ENCODE data around the gene C16orf78.
A peak's percentile ranks its signal among the peaks of the same experiment; 100 is the strongest.

C16orf78 gene

DNA sequence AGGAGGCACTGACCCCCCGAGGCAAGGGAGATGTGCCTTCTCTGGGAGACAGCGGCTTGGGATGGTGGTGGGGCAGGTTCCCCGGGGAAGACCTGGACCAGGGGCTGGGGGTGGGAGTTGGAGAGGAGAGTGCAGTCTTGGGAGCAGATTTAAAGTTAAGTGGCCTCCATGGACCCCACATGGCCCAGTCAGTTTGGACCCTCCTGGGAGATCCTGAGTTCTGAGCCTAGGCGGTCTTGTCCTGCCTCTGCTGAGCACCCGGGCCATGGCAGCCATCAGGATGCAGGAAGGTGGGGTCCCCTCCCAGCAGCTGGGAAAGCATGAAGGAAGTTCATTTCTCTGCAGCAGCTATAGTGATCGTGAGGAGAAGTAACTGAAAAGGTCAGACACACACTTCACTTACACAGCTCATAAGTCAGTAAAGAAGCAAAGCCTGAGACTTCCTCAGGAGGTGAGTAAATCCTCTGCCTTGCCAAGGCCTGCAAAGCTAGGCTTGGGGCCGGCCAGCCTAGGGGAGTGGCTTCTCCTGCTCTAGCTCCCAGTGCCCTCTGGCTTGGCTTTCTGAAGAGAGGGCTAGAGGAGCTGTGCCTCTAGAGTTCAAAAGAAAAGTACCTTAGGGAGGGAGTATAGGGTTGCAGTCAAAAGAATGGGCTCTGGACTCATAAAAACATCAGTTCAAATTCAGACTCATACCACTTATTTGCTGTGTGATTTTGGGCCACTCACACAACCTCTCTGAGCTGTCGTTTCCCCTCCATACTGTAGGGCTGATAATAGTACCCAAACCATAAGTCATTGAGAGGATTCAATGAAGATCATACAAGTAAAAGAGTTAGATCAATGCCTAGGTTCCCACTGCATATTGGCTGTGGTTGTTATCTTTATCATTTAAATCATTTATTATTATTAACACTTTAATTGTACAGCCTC lies 31.0 kb upstream of the C16orf78 start:
- H3K9me3 ChIP-seq, result no peaks in the 10 kb centered on the region
- no peaks in the 10 kb centered on the region for H3K4me1 ChIP-seq
- in situ Hi-C loops (cut with MboI; ENCODE audit: low sequenced_read_pairs), result loop anchor here (10.0 kb wide), 1 partner anchor 658 kb away; no protein-coding TSS in a partner anchor
- no peaks in the 10 kb centered on the region for H3K36me3 ChIP-seq (replicated peaks)
- DNase-seq (ENCODE audit: low spot score in 2 of 2), result no peak
- no peak overlapping the region for H3K4me3 ChIP-seq
- H3K27me3 ChIP-seq (ENCODE audit: low read depth), result no peaks in the 10 kb centered on the region

DNA sequence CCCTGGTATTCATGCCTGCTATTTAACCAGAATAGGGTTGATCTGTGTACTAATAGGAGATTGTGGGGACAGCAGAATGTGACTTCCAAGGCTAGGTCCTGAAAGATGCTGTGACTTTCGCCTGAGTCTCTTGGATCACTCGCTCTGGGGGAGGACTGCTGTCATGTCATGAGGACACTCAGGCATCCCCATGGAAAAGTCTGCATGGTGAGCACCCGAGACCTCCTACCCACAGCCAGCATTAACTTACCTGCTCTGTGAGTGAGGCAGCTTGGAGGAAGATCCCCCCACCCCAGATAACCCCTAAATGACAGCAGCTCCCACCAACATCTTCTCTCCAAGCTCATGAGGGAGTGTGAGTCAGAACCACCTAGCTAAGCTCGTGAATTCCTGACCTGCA lies 30.3 kb upstream of the C16orf78 start:
- in situ Hi-C loops (cut with MboI; ENCODE audit: low sequenced_read_pairs), result loop anchor here (10.0 kb wide), 1 partner anchor 658 kb away; no protein-coding TSS in a partner anchor
- Histone ChIP-seq H3K27me3 (ENCODE audit: low read depth) (no peaks in the 10 kb centered on the region), H3K36me3 (replicated peaks) (no peaks in the 10 kb centered on the region), H3K4me3 (no peak overlapping the region), H3K9me3 (no peaks in the 10 kb centered on the region), H3K4me1 (no peaks in the 10 kb centered on the region)
- DNase-seq (ENCODE audit: low spot score in 2 of 2), result no peak

DNA sequence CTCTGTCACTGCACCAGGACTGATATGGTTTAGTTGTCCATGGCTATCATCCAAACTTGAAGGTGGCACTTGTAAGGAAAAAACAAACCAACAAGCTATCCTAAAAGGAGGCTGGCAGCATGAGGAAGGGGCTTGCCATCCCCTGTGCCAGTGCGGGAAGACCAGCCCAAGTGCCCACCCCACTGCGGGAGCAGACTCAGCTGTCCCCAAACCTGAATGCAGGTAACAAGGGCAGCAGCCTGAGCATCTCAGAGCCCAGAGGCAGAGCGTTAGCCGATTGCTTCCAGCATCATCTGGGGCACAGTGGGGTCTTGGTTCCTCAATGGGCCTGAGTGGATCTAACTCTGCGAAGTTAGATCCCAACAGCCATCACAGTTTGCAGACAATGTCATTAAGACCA lies 29.2 kb upstream of the C16orf78 start:
- no peaks in the 10 kb centered on the region for H3K36me3 ChIP-seq (replicated peaks)
- H3K27me3 ChIP-seq (ENCODE audit: low read depth), result no peaks in the 10 kb centered on the region
- DNase-seq (ENCODE audit: low spot score in 2 of 2), result no peak
- no peaks in the 10 kb centered on the region for H3K9me3 ChIP-seq
- no peaks in the 10 kb centered on the region for H3K4me1 ChIP-seq
- no peak overlapping the region for H3K4me3 ChIP-seq
- in situ Hi-C loops (cut with MboI; ENCODE audit: low sequenced_read_pairs), result loop anchor here (10.0 kb wide), 1 partner anchor 660 kb away; no protein-coding TSS in a partner anchor

DNA sequence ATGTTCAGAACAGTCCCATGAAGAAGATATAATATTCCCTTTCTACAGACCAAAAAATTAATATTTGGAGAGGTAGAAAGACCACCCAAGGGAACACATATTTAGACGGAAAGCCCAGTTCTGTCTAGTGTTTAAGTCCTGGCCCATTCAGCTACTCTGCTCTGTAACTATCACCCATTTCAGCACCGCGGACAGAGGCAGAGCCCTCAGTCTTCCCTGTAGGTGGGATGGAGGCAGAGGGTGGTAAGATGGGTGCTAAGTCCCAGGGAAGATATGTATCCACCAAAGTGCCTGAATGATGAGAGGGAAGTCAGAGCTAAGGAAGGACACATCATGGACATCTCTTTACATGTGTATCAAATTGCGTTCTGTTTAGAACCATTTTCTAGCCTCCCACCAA lies 27.8 kb upstream of the C16orf78 start:
- H3K36me3 ChIP-seq (replicated peaks), result no peaks in the 10 kb centered on the region
- no peak overlapping the region for H3K4me3 ChIP-seq
- peak in 1 of 2 experiments; percentile 60 for DNase-seq (ENCODE audit: low spot score in 2 of 2)
- in situ Hi-C loops (cut with MboI; ENCODE audit: low sequenced_read_pairs), result loop anchor here (10.0 kb wide), 1 partner anchor 661 kb away; no protein-coding TSS in a partner anchor
- no peaks in the 10 kb centered on the region for H3K4me1 ChIP-seq
- H3K27me3 ChIP-seq (ENCODE audit: low read depth), result no peaks in the 10 kb centered on the region
- H3K9me3 ChIP-seq, result no peaks in the 10 kb centered on the region

DNA sequence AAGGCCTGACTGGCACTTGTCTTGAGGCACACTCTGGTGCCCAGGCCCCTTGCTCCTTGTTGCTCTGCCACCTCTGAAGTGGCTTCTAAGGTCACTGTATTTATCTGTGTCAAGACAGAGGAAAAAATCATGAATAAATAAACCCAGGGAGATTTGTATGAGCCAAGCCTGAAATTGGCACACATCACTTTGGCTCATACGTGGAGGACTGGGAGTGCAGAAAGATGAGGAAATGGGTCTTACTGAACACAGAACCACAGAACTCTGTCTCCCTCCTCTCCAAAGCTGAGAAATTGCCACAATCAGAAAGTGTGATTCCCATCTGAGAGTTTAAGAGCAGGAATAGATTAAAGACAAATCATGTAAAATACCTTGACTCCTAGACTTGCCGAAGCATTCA lies 27.1 kb upstream of the C16orf78 start:
- Histone ChIP-seq H3K4me1 (no peaks in the 10 kb centered on the region), H3K36me3 (replicated peaks) (no peaks in the 10 kb centered on the region), H3K9me3 (no peaks in the 10 kb centered on the region), H3K4me3 (no peak overlapping the region), H3K27me3 (ENCODE audit: low read depth) (no peaks in the 10 kb centered on the region)
- no peak for DNase-seq (ENCODE audit: low spot score in 2 of 2)
- in situ Hi-C loops (cut with MboI; ENCODE audit: low sequenced_read_pairs), result loop anchor here (10.0 kb wide), 1 partner anchor 662 kb away; no protein-coding TSS in a partner anchor

DNA sequence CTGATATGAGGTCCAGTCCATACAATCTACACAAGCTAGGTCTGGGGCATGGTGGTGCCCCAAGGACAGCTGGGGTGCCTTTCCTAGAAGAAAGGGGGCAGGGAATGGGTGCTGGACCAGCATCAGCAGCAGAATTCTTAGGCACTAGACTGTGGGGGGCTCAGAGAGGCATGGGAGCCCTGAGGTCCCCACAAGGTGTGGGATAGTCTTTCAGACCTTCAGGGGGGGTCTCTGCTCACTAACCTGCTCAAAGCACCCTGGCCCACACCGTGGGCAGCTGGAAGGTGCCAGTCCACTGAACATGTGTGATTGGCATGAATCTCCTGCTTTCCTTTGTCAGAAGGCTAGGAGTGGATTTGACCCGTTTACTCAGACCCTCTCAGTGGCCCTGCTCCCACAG lies 26.1 kb upstream of the C16orf78 start:
- Histone ChIP-seq H3K4me3 (no peak overlapping the region), H3K9me3 (no peaks in the 10 kb centered on the region), H3K36me3 (replicated peaks) (no peaks in the 10 kb centered on the region), H3K4me1 (no peaks in the 10 kb centered on the region), H3K27me3 (ENCODE audit: low read depth) (no peaks in the 10 kb centered on the region)
- DNase-seq (ENCODE audit: low spot score in 2 of 2), result no peak
- in situ Hi-C loops (cut with MboI; ENCODE audit: low sequenced_read_pairs), result loop anchor here (10.0 kb wide), 1 partner anchor 663 kb away; no protein-coding TSS in a partner anchor

DNA sequence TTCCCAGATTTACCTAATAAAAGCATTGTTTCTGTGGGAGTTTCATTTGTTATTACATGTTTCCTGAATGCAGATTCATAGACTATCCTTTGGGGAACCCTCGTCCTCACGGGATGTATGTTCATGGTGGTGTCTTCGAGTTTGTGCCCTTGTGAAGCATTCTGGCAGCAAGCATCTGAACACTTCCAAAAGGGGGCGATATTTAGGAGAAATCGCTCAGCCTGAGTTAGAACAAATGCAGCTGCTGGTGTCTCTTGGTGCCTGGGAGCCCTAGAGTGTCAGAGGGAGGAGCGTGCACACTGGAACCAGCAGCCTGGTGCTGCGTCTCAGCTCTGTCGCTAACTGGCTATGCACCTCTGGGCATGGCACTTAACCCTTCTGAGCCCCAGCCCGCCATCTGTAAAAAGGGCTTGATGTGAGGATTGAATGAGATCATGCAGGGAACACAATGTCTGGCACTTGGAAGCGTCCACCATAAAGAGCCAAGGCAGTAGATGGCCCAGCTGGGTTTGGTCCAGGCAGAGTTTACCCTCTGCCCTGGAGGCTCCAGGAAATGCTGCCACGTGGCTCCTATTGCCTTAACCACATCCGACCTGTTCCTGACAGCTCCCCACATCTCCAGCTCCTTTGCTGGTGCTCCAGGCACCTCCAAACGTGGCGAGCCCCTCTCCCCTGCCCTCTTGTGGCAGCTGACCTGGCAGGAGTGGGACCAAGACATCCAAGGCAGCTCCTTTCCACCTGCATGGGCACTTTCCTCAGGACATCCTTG lies 25.0 kb upstream of the C16orf78 start:
- in situ Hi-C loops (cut with MboI; ENCODE audit: low sequenced_read_pairs), result loop anchor here (10.0 kb wide), 1 partner anchor 664 kb away; no protein-coding TSS in a partner anchor
- Histone ChIP-seq H3K4me3 (no peak overlapping the region), H3K27me3 (ENCODE audit: low read depth) (no peaks in the 10 kb centered on the region), H3K4me1 (no peaks in the 10 kb centered on the region), H3K9me3 (no peaks in the 10 kb centered on the region), H3K36me3 (replicated peaks) (no peaks in the 10 kb centered on the region)
- no peak for DNase-seq (ENCODE audit: low spot score in 2 of 2)

DNA sequence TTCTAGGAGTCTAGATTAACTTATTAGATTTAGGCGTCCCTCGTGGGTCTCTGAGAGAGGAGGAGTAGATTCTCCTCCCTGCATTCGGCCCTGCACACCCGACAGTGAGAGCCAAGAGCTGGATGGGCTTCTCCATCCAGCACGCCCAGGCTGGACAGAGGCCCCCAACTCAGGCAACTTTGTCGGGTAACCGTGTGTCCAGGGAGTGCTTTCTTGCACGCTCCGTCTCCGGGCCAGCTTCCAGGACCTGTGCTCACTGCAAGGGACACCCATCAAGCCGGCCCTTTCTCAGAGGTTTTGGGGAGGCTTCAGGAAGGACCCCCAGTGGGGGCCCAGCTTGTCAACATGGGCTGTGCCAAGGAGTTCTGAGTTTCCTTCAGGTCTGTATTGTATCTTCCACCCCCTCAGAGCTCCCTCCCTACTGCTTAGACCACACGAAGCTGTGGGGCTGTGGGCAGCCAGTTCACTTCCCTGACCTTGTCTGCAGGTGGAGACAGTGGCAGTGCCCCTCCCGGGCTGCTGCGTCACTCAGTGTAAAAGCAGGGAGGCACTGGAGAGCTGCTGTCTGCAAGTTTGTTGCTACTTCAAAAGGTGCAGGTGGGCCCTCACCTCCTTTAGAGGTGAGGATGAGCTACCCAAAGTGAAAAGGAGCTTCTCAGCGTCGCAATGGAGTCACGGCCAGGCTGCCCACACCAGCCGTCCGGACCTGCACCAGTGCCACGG lies 24.0 kb upstream of the C16orf78 start:
- Histone ChIP-seq H3K9me3 (no peaks in the 10 kb centered on the region), H3K36me3 (replicated peaks) (no peaks in the 10 kb centered on the region), H3K4me1 (no peaks in the 10 kb centered on the region), H3K4me3 (no peak overlapping the region), H3K27me3 (ENCODE audit: low read depth) (no peaks in the 10 kb centered on the region)
- DNase-seq (ENCODE audit: low spot score in 2 of 2), result no peak
- in situ Hi-C loops (cut with MboI; ENCODE audit: low sequenced_read_pairs), result loop anchor here (10.0 kb wide), 1 partner anchor 665 kb away; no protein-coding TSS in a partner anchor

DNA sequence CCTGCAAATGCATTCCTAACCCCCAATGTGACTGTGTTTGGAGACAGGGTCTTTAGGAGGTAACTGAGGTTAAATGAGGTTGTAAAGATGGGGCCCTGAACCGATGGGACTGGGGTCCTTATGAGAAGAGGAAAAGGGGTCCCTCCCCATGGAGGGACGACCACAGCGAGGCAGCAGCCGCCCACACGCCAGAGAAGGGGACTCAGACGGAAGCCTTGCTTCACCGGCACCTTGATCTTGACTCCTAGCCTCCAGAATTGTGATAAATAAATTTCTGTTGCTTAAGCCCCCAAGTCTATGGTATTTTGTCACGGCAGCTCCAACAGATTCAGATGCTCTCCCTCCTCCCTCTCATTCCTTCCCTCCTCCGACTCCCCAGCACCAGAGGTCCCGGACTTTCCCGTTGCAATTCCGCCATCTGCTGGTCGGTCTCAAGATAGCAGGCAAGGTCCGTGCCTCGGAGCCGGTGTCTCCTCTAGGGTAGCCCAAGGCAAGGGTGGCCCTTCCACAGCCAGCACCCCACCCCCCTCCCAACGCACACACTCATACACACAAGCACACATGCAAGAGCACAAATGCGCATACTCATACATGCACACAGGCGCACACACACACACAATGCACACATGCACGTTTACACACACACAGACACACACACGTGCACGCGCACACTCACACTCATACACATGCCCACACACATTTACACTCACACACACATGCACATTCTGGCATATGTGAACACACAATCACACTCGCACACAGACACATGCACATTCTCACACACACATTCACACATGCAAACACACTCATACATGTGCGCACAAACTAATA lies 23.1 kb upstream of the C16orf78 start:
- Histone ChIP-seq H3K4me3 (no peak overlapping the region), H3K9me3 (no peaks in the 10 kb centered on the region), H3K4me1 (no peaks in the 10 kb centered on the region), H3K36me3 (replicated peaks) (no peaks in the 10 kb centered on the region), H3K27me3 (ENCODE audit: low read depth) (no peaks in the 10 kb centered on the region)
- in situ Hi-C loops (cut with MboI; ENCODE audit: low sequenced_read_pairs), result no loop called here
- DNase-seq (ENCODE audit: low spot score in 2 of 2), result peak; percentile 16 to 76

DNA sequence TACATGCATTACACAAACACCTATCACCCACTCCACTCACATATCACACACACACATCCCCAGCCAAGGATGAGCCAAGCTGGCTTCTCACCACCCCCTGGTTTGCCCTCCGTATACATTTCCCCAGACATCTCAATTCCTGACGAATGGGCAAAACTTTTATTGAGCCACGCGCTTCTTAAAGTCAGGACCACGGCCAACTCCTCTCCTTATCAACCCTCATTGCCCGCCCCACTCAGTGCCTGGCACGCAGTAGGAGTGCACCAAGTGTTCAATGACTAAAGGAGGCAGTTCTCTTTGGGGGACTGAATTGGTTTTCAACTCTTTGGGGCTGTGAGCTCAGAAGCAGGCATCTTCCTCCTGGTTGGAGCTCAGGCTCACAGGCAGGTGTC lies 22.5 kb upstream of the C16orf78 start:
- H3K36me3 ChIP-seq (replicated peaks), result no peaks in the 10 kb centered on the region
- DNase-seq (ENCODE audit: low spot score in 2 of 2), result no peak
- H3K9me3 ChIP-seq, result no peaks in the 10 kb centered on the region
- H3K27me3 ChIP-seq (ENCODE audit: low read depth), result no peaks in the 10 kb centered on the region
- H3K4me1 ChIP-seq, result no peaks in the 10 kb centered on the region
- H3K4me3 ChIP-seq, result no peak overlapping the region
- in situ Hi-C loops (cut with MboI; ENCODE audit: low sequenced_read_pairs), result no loop called here

DNA sequence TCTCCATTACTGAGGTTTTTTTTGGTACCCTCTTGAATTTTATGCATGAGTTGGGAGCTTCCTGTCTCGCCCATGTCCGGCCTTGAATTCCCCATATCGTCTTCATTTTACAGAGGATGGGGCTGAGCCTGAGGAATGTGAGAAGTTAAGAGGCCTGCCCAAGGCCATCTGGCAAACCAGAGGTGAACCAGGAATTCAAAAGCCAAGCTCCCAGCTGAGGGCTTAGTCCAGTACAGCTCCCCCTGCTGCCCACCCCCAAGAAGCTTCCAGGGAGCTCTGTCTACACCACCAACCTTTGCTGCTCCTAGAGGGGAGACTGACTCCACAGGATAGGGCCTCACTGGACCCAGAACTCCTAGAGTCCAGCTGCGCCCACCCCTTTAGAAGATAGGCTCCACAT lies 20.7 kb upstream of the C16orf78 start:
- no peaks in the 10 kb centered on the region for H3K4me1 ChIP-seq
- H3K36me3 ChIP-seq (replicated peaks), result no peaks in the 10 kb centered on the region
- peak; percentile 18 to 38 for DNase-seq (ENCODE audit: low spot score in 2 of 2)
- H3K27me3 ChIP-seq (ENCODE audit: low read depth), result no peaks in the 10 kb centered on the region; the same call in 1 of the 2 replicates
- H3K4me3 ChIP-seq, result no peak overlapping the region
- H3K9me3 ChIP-seq, result no peaks in the 10 kb centered on the region
- in situ Hi-C loops (cut with MboI; ENCODE audit: low sequenced_read_pairs), result no loop called here

DNA sequence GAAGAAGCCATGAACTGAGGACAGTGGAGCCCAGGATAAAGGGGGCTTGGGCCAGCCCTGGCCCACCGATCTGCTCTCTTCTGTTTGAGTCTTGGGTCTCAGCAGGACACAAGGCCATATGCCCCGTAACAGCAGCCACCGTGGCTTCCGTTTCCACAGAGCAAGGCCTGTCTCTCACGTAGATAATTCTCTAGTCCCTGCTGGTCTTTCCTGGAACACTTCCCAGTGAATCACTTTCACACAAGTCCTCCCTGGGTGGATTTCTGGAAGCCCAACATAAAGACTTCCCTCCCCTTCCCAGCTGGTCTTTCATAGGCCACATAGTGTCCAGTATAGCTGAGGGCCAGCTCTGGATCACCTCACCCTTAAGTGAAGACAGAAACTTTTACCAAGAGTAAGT lies 19.9 kb upstream of the C16orf78 start:
- in situ Hi-C loops (cut with MboI; ENCODE audit: low sequenced_read_pairs), result no loop called here
- Histone ChIP-seq H3K4me1 (no peaks in the 10 kb centered on the region), H3K4me3 (no peak overlapping the region), H3K27me3 (ENCODE audit: low read depth) (peaks cover 4% of the 10 kb centered on the region), H3K9me3 (no peaks in the 10 kb centered on the region), H3K36me3 (replicated peaks) (no peaks in the 10 kb centered on the region)
- DNase-seq (ENCODE audit: low spot score in 2 of 2), result no peak

DNA sequence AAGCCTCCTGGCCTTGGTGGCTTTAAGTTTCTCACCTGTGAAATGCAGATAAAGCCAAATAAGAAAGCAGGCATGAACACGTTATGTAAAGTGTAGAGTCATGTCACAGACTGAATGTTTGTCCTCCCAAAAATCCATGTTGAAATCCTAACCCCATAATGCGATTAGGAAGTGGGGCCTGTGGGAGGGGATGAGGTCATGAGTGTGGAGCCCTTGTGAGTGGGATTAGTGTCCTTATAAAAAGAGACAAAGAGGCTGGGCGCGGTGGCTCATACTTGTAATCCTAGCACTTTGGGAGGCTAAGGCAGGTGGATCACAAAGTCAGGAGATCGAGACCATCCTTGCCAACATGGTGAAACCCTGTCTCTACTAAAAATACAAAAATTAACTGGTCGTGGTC lies 19.5 kb upstream of the C16orf78 start:
- H3K9me3 ChIP-seq, result no peaks in the 10 kb centered on the region
- no peak for DNase-seq (ENCODE audit: low spot score in 2 of 2)
- no peaks in the 10 kb centered on the region for H3K36me3 ChIP-seq (replicated peaks)
- H3K4me3 ChIP-seq, result no peak overlapping the region
- no peaks in the 10 kb centered on the region for H3K4me1 ChIP-seq
- H3K27me3 ChIP-seq (ENCODE audit: low read depth), result peaks cover 5% of the 10 kb centered on the region
- in situ Hi-C loops (cut with MboI; ENCODE audit: low sequenced_read_pairs), result no loop called here

All from HAP-1 (cell line).